ENCODE data around the gene ANKRD34A.

- TF ChIP-seq CEBPB (IDR thresholded peaks at IDR 0.05; ENCODE audit: low read depth, low read length) (no peak), RAD21 (IDR thresholded peaks at IDR 0.05; ENCODE audit: low read length) (no peak), CTCF (conservative IDR thresholded peaks at IDR 0.05; ENCODE audit: low read depth, low read length) (no peak), CHD1 (IDR thresholded peaks at IDR 0.05; ENCODE audit: low read depth, low read length) (no peak)
- TF ChIP-seq, protein P1, sequence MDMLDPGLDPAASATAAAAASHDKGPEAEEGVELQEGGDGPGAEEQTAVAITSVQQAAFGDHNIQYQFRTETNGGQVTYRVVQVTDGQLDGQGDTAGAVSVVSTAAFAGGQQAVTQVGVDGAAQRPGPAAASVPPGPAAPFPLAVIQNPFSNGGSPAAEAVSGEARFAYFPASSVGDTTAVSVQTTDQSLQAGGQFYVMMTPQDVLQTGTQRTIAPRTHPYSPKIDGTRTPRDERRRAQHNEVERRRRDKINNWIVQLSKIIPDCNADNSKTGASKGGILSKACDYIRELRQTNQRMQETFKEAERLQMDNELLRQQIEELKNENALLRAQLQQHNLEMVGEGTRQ (IDR thresholded peaks at IDR 0.05; ENCODE audit: low read depth, low read length), result no peak
Observed at GRCh38 chr1:145953861-145954260, 10.5 kb downstream of the ANKRD34A start.

Data from IMR-90 (cell line).